ENCODE results near the gene ST3GAL6. TPM values are rescaled to one million over a fixed set of nuclear protein-coding genes. Genes with fewer than 3 reads are reported as not detected.

The ST3GAL6 gene
- total RNA-seq, 1 donor from 2014 or later = 2.7 TPM

GRCh38 chr3:98796334-98796733 lies 33.2 kb downstream of the ST3GAL6 start:
- H3K9me3 ChIP-seq = no peaks in the 10 kb centered on the region
- no peak overlapping the region for H3K27ac ChIP-seq

GRCh38 chr3:98797905-98798304 lies 34.8 kb downstream of the ST3GAL6 start:
- Histone ChIP-seq H3K9me3 (no peaks in the 10 kb centered on the region), H3K27ac (no peak overlapping the region), H3K4me3 (no peak overlapping the region), H3K36me3 (peaks cover 3 to 6% of the 10 kb centered on the region in 2 donors), H3K27me3 (no peaks in the 10 kb centered on the region), H3K4me1 (no peaks in the 10 kb centered on the region)
- no peak for TF ChIP-seq CTCF (IDR thresholded peaks at IDR 0.05)
- intact Hi-C loops (cut with DNase I) = no loop called here
- no peak for DNase-seq (ENCODE audit: low spot score in 2 of 2)

More at GRCh38 chr3:98796334-98796733, 33.2 kb downstream of the ST3GAL6 start:
- intact Hi-C loops (cut with DNase I) = no loop called here
- no peaks in the 10 kb centered on the region for H3K27me3 ChIP-seq
- no peak for TF ChIP-seq CTCF (IDR thresholded peaks at IDR 0.05)
- H3K4me1 ChIP-seq = no peaks in the 10 kb centered on the region
- DNase-seq (ENCODE audit: low spot score in 2 of 2) = no peak
- peaks cover 3 to 6% of the 10 kb centered on the region in 2 donors for H3K36me3 ChIP-seq
- H3K4me3 ChIP-seq = no peak overlapping the region

- peak in 1 of 3 experiments; percentile 23 for TF ChIP-seq CTCF (IDR thresholded peaks at IDR 0.05)
These were observed 35.7 kb downstream of the ST3GAL6 start for GRCh38 chr3:98798820-98799219.

GRCh38 chr3:98799479-98799878 lies 36.3 kb downstream of the ST3GAL6 start:
- H3K36me3 ChIP-seq = peaks cover 3 to 6% of the 10 kb centered on the region in 2 donors
- H3K27ac ChIP-seq = no peak overlapping the region
- no peak for TF ChIP-seq CTCF (IDR thresholded peaks at IDR 0.05)
- H3K27me3 ChIP-seq = no peaks in the 10 kb centered on the region
- H3K4me1 ChIP-seq = no peaks in the 10 kb centered on the region
- no peak for DNase-seq (ENCODE audit: low spot score in 2 of 2)
- intact Hi-C loops (cut with DNase I) = no loop called here
- no peak overlapping the region for H3K4me3 ChIP-seq
- no peaks in the 10 kb centered on the region for H3K9me3 ChIP-seq

More at GRCh38 chr3:98798820-98799219, 35.7 kb downstream of the ST3GAL6 start:
- no peaks in the 10 kb centered on the region for H3K9me3 ChIP-seq
- peaks cover 3 to 6% of the 10 kb centered on the region in 2 donors for H3K36me3 ChIP-seq
- no peak overlapping the region for H3K4me3 ChIP-seq
- intact Hi-C loops (cut with DNase I) = no loop called here
- H3K27me3 ChIP-seq = no peaks in the 10 kb centered on the region
- H3K27ac ChIP-seq = no peak overlapping the region
- H3K4me1 ChIP-seq = no peaks in the 10 kb centered on the region
- no peak for DNase-seq (ENCODE audit: low spot score in 2 of 2)

- Histone ChIP-seq H3K36me3 (peaks cover 5 to 14% of the 10 kb centered on the region in 2 donors), H3K4me3 (no peak overlapping the region), H3K4me1 (no peaks in the 10 kb centered on the region), H3K9me3 (no peaks in the 10 kb centered on the region), H3K27me3 (no peaks in the 10 kb centered on the region), H3K27ac (no peak overlapping the region)
- intact Hi-C loops (cut with DNase I) = no loop called here
- DNase-seq (ENCODE audit: low spot score in 2 of 2) = no peak
- TF ChIP-seq CTCF (IDR thresholded peaks at IDR 0.05) = no peak
These were observed 37.3 kb downstream of the ST3GAL6 start for GRCh38 chr3:98800401-98800800.

All from ascending aorta (tissue), 2 donors.